Activated naive CD8-positive, alpha-beta T cell (primary cell): Measurements from ENCODE around the gene LIPA.
A peak's percentile ranks its signal among the peaks of the same experiment; 100 is the strongest.

Experiments
- H3K27ac Mint-ChIP-seq: one replicate; pipeline ENCODE4 v1.8.0; 2021; ENCODE audit warnings: mixed read lengths
- H3K27me3 Mint-ChIP-seq: one replicate; pipeline ENCODE4 v1.8.0; 2021; ENCODE audit warnings: mixed read lengths
- H3K36me3 Mint-ChIP-seq: one replicate; pipeline ENCODE4 v1.8.0; 2021; ENCODE audit warnings: mixed read lengths
- H3K4me1 Mint-ChIP-seq: one replicate; pipeline ENCODE4 v1.8.0; 2021; ENCODE audit warnings: low read depth, mixed read lengths
- H3K4me3 Mint-ChIP-seq: one replicate; pipeline ENCODE4 v1.8.0; 2021; ENCODE audit warnings: mild to moderate bottlenecking, mixed read lengths
- H3K9me3 Mint-ChIP-seq: one replicate; pipeline ENCODE4 v1.8.0; 2021; ENCODE audit warnings: low read depth, mixed read lengths

LIPA gene

DNA sequence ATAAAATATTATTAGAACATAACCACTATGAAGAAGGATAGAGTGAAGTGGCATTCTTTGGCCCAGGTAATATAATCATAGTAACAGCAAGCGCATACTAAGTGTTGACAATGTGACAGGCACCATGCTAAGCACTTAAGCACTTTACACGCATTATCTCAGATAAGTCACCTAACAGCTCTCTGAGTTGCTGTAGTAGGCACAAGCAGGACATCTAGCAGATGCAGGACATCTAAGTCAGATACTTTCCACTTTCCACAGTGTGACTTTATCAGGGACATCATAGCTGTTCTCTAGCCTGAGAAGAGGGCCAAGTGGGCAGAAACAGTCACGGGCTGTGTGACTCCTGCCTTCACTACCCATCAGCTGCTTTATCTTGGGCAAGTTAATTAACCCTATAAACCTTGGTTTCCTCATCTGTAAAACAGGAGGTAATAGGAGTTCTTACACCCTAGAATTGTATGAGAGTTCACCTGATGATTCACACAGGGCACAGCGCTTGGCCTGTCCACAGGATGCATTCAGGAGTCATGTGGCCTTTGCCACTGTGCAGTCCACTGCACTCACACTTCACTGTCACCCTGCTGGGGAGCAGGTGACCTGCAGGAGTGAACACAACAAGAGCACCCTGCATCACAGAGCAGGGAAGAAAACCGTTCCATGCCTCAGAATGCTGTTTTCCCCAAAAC is 12.5 kb downstream of the LIPA start:
- Mint-ChIP-seq H3K4me3 (no peak overlapping the region), H3K4me1 (peaks cover 5% of the 10 kb centered on the region), H3K27me3 (no peaks in the 10 kb centered on the region), H3K9me3 (no peaks in the 10 kb centered on the region), H3K36me3 (peaks cover 13% of the 10 kb centered on the region), H3K27ac (no peak overlapping the region)

DNA sequence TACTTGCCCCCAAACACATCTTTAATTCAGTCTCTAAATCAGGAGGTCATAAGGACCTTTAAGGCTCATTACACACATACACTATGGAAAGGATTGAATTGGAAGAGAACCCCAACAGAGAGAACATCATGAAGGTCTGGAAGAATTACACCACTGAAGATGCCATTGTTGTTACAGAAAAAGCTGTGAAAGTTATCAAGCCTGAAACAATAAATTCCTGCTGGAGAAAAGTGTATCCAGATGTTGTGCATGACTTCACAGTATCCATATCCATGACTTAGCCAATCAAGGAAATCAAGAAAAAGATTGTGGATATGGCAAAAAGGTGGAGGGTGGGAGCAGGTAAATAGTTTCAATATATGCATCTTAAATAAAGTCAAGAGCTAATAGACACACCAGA is 13.7 kb downstream of the LIPA start:
- Mint-ChIP-seq H3K4me1 (peaks cover 1% of the 10 kb centered on the region), H3K27ac (no peak overlapping the region), H3K9me3 (no peaks in the 10 kb centered on the region), H3K27me3 (no peaks in the 10 kb centered on the region), H3K36me3 (peaks cover 13% of the 10 kb centered on the region), H3K4me3 (no peak overlapping the region)

DNA sequence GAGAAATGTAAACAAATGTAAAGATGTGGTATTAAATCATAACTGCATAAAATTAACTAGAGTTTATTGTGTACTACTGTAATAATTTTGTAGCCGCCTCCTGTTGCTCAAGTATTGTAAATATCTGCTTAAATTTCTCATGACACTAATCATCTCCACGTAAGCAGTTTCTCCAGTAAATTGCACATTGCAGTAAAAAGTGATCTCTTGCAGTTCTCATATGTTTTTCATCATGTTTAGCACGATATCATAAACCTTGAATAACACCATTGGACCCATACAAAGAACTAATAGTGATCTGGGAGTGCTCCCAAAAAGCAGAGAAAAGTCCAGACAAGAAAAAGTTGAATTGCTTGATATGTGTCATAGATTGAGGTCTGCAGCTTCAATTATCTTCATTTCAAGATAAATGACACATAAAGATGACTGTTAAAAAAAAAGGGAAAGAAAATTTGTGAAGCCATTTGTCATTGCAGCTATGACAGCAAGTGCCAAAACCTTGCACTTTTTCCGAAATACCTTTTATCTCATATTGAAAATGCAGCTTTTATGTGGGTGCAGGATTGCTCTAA is 15.3 kb downstream of the LIPA start:
- H3K9me3 Mint-ChIP-seq = no peaks in the 10 kb centered on the region
- H3K36me3 Mint-ChIP-seq = peaks cover 10% of the 10 kb centered on the region
- H3K27me3 Mint-ChIP-seq = no peaks in the 10 kb centered on the region
- H3K4me3 Mint-ChIP-seq = no peak overlapping the region
- H3K4me1 Mint-ChIP-seq = no peaks in the 10 kb centered on the region
- H3K27ac Mint-ChIP-seq = no peak overlapping the region

DNA sequence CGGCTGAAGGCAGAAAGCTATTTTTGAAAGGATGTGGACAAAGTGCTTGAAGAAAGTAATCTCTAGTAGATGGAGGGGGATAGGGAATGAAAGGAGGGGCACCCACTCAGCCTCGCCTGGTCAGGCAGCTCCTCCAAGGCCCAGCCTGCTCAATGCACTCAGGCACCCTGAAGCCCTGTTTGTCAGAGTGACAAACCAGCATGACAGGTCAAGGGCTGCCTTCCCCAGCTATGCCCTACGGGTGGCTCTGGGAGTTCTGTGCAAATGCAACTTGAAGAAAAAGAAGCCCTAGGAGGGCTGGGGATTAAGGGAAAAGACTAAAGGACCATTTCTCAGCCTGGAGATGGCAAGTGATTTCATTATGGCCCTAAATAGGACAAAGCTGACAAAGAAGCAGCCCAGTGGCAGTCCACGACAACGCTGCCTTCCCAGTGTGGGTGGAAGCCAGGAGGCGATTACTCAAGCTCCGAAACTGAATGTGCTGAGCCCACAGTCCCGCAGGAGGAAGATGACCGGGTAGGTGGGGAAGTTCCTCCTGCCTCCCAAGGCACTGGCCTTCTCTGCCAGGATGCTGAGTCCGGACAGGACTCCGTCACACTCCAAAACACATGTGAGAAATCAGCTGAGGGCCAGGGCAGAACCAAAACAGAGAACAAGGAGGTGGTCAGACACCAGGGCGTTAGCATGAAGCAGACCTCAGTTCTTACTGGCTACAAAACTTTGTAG is 16.3 kb downstream of the LIPA start:
- no peaks in the 10 kb centered on the region for H3K4me1 Mint-ChIP-seq
- no peaks in the 10 kb centered on the region for H3K9me3 Mint-ChIP-seq
- peaks cover 10% of the 10 kb centered on the region for H3K36me3 Mint-ChIP-seq
- H3K27me3 Mint-ChIP-seq = no peaks in the 10 kb centered on the region
- H3K27ac Mint-ChIP-seq = no peak overlapping the region
- H3K4me3 Mint-ChIP-seq = no peak overlapping the region

DNA sequence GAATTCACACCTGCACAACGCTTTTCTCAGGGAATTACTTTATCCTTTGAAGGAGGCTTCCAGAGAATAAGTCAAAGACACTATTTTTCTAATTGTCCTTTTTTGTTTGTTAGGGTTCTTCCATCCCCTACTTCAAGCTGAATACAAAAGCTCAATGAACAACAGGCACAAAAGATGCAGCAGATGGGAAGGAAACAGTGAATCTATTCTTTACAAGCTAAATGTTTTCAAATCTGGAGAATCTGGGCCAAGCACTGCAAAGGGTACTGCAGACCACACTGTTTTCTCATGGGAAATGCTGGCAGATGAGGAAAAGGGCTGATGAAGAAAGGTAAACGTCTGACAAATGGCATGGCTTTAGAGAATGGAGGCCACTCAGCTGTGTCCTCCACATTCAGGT is 18.5 kb downstream of the LIPA start:
- Mint-ChIP-seq H3K4me1 (no peaks in the 10 kb centered on the region), H3K27ac (no peak overlapping the region), H3K4me3 (no peak overlapping the region), H3K36me3 (peaks cover 11% of the 10 kb centered on the region), H3K27me3 (no peaks in the 10 kb centered on the region), H3K9me3 (no peaks in the 10 kb centered on the region)

DNA sequence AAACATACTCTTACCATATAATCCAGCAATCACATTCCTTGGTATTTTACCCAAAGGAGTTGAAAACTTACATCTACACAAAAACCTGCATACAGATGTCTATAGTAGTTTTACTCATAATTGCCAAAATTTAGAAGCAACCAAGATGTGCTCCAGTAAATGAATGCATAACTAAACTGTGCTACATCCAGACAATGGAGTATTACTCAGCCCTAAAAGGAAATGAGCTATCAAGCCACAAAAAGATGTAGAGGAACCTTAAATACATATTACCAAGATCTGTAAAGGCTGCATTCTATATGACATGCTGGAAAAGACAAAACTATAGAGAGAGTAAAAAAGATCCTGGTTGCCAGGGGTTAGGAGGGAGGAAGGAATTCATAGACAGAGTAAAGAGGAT is 22.6 kb downstream of the LIPA start:
- Mint-ChIP-seq H3K27ac (no peak overlapping the region), H3K27me3 (no peaks in the 10 kb centered on the region), H3K4me1 (peaks cover 8% of the 10 kb centered on the region), H3K36me3 (peaks cover 4% of the 10 kb centered on the region), H3K4me3 (no peak overlapping the region), H3K9me3 (no peaks in the 10 kb centered on the region)

DNA sequence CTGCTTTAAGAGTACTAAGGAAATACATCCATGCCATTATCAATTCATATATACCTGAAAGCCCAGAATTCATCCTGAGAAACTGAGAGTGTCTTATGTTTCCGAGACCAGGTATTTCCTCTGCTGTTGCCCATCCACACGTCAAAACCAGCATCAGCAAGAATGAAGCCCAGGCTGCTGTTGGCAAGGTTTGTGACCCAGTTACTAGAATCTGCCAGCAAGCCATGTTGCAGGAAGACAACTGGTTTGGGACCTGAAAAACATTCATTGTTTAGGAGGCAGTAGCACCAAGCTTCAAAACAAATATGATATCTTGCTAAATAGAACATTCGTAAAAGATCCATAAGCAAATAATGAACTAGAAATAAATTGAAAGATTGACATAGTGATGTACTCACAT is 23.4 kb downstream of the LIPA start:
- H3K9me3 Mint-ChIP-seq = no peaks in the 10 kb centered on the region
- no peaks in the 10 kb centered on the region for H3K27me3 Mint-ChIP-seq
- H3K27ac Mint-ChIP-seq = no peak overlapping the region
- no peak overlapping the region for H3K4me3 Mint-ChIP-seq
- H3K36me3 Mint-ChIP-seq = peaks cover 4% of the 10 kb centered on the region
- H3K4me1 Mint-ChIP-seq = peaks cover 8% of the 10 kb centered on the region

DNA sequence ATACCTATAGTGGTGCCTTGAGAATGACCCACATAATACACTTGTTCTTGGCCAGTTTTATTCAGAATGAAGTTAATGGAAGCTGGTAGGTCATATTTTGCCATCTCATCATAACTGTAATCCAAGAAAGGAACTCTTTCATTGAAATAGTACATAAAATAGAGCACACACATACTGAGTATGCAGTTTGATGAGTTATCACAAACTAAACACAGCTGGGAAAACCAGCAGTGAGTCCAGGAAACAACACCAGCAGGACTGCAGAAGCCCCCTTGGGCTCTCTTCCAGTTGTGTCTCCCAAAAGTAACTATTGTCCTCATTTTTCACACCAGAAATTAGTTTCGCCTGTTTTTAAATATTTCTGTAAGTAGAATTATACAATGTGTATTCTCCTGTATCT is 24.7 kb downstream of the LIPA start:
- no peaks in the 10 kb centered on the region for H3K9me3 Mint-ChIP-seq

DNA sequence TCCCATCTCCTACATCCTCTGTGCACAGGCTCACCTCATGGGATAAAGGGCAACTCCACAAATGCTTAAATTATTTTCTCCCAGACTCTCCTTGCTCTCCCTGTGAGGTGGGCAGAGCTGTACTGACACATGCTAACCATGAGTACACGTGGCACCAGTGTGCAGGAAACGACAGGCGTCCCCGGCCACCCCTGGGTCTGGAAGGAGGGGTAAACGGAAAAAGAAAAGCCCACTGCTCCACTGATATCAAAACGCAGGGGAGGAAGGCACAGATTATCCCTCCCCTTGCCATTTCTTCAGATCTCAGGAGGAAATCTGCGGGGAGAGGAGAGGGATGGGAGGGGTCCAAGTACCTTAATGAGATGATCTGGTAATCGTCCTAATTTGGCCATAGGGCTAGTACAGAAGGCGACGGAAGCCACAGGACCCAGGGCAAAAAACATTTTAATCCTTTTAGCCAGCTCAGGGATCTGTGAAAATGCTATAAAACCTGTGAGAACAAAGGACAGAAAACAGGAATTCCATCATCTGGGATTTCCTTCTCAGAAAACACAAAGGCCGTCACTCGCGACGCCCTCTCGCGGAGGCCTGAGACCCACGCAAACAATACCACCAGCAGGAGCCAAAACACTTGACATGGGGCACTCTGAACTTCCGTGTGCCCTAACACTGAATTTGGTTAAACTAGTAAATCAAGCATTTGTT is 26.7 kb downstream of the LIPA start:
- Mint-ChIP-seq H3K27me3 (no peaks in the 10 kb centered on the region), H3K4me1 (peaks cover 8% of the 10 kb centered on the region), H3K9me3 (no peaks in the 10 kb centered on the region), H3K36me3 (peaks cover 7% of the 10 kb centered on the region), H3K27ac (peak overlapping the region; percentile 47), H3K4me3 (peak overlapping the region; percentile 73)

More for the DNA sequence above, 24.7 kb downstream of the LIPA start:
- Mint-ChIP-seq H3K27me3 (no peaks in the 10 kb centered on the region), H3K27ac (no peak overlapping the region), H3K4me3 (no peak overlapping the region), H3K4me1 (peaks cover 8% of the 10 kb centered on the region), H3K36me3 (peaks cover 7% of the 10 kb centered on the region)

DNA sequence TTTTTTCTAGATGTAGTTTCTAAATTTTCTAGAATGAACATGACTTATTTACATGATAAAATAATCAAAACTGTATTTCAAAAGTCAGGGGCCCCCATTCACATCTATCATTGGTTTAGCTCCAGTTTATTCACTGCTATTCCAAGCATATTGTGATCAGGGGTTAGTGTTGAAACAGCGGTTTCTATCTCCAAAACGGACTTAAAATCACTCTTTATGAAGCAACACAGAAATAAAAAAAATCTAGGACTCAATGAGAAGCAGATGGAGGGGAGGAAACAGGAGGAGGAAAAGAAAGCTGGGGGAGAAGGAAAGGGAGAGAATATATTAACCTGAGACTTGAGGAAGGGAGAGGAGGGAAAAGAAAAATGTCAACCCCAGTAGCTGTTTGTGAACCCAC is 29.7 kb downstream of the LIPA start:
- Mint-ChIP-seq H3K9me3 (no peaks in the 10 kb centered on the region), H3K27ac (no peak overlapping the region), H3K36me3 (peaks cover 3% of the 10 kb centered on the region), H3K27me3 (no peaks in the 10 kb centered on the region), H3K4me1 (peaks cover 16% of the 10 kb centered on the region), H3K4me3 (no peak overlapping the region)

DNA sequence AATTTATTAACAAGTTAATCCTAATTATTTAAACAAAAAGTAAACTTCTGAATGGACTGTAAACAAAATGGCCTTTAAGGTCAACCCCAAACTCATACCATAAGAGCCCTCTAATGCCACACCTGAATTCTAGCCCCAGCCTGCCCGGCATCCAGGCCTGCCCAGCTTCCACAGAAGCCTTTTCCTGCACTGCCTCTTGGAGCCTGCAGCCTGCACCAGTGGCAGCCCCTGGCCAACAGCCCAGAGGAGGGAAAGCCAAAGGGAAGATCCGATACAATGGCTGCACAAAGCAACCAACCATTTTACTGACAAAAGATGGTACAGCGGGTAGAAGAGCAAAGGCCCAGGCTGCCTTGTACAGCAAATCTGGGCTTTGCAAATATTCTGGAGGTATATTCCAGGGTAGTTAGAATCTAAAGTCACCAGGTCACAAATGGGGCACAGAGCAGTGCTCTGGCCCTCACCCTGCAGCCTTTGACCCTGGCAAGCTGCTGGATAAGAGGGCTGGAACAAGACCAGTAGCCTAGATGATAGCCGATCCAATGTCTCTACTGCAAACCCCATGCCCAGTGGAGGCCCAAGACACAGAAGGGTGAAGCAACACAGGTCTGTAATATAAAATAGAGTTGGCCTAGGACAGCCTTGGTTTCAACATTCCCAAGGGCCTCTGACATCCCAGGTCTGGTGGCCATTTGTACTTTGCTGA is 31.9 kb downstream of the LIPA start:
- H3K27me3 Mint-ChIP-seq = no peaks in the 10 kb centered on the region
- H3K9me3 Mint-ChIP-seq = no peaks in the 10 kb centered on the region
- no peak overlapping the region for H3K4me3 Mint-ChIP-seq
- peaks cover 3% of the 10 kb centered on the region for H3K36me3 Mint-ChIP-seq
- peaks cover 8% of the 10 kb centered on the region for H3K4me1 Mint-ChIP-seq
- no peak overlapping the region for H3K27ac Mint-ChIP-seq

DNA sequence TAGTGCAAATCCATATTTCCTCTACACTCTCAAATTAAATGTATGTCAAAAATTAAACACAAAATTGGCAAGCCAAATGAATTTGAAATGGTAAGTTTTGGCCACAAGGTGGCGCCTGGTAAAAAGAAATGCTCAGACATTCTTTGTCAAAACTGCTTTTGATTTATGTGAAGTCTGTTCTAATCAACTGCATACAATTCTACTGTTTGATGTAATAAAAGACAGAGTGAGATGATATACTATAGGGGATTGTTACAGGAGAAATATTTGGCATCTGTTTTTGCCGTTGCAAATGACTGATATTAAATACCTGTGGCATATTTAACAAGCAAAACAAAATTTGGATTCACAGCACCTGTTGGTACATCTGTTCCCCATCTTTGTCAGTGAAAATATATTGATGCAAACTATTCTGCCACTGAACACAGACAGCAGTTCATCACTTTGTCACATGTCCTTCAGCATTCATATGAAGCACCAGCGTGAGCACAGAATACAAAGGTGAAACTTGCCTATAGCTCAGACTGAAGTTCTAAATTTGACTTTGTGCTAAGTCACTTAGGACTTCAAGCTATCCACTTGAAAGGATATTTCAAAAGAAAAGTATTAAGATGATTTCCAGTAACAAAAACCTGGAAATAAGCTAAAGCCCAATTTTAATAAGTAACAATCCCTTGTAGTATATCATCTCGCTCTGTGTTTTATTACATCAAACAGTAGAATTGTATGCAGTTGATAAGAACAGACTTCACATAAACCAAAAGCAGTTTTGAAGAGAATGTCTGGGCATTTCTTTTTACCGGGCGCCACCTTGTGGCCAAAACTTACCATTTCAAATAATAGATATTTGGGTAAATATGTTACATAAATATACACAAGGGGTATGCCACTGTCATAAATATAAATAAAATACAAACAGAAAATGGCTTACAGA is 34.3 kb downstream of the LIPA start:
- peaks cover 3% of the 10 kb centered on the region for H3K36me3 Mint-ChIP-seq
- H3K4me1 Mint-ChIP-seq = peaks cover 10% of the 10 kb centered on the region
- no peak overlapping the region for H3K4me3 Mint-ChIP-seq
- H3K27ac Mint-ChIP-seq = no peak overlapping the region
- H3K9me3 Mint-ChIP-seq = no peaks in the 10 kb centered on the region
- no peaks in the 10 kb centered on the region for H3K27me3 Mint-ChIP-seq

DNA sequence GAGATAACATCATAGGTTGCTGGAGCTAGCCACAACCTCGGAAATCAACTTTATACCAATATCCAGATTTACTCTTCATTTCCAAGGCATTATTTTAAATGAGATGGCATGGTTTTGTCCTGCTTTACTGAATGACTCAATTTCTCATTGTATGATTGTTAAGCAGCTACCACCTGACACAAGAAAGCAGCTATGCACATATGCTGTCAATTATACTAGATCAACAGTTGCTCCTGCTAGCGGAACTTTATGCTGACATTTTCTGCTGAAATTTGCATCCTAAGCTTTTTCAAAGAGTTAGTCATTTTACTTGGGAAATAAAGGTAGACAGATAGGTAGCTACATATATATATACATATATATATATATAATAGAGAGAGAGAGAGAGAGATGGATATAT is 35.5 kb downstream of the LIPA start:
- no peaks in the 10 kb centered on the region for H3K9me3 Mint-ChIP-seq
- H3K27ac Mint-ChIP-seq = no peak overlapping the region
- H3K4me1 Mint-ChIP-seq = peaks cover 11% of the 10 kb centered on the region
- H3K36me3 Mint-ChIP-seq = no peaks in the 10 kb centered on the region
- no peaks in the 10 kb centered on the region for H3K27me3 Mint-ChIP-seq
- H3K4me3 Mint-ChIP-seq = no peak overlapping the region

DNA sequence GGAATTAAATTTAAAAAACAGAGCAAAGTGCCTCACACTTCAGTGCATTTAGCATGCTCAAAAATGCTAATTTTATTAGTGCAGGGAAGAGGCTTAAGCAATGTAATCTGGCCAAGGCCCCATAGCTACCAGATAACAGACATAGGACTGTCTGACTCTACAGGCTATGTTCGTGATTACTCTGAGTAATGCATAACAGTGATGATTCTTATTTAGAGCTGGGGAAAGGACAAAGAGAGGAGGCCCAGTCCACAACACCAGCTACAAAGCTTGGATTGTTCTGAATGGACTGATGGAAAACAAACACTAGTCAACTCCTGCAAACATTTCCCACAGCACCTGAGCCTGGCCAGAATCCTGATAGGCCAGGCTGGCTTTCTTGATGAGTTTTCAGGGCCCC is 36.1 kb downstream of the LIPA start:
- Mint-ChIP-seq H3K9me3 (no peaks in the 10 kb centered on the region), H3K27me3 (no peaks in the 10 kb centered on the region), H3K36me3 (no peaks in the 10 kb centered on the region), H3K27ac (no peak overlapping the region), H3K4me1 (peaks cover 11% of the 10 kb centered on the region), H3K4me3 (no peak overlapping the region)
